CD1c-positive myeloid dendritic cell (primary cell): ENCODE results near the gene RUNX2.

Experiments
- DNase-seq: peaks from one replicate; pipeline ENCODE4 v3.0.0-alpha.2; 2016; ENCODE audit errors: extremely low spot score

RUNX2 gene

DNA sequence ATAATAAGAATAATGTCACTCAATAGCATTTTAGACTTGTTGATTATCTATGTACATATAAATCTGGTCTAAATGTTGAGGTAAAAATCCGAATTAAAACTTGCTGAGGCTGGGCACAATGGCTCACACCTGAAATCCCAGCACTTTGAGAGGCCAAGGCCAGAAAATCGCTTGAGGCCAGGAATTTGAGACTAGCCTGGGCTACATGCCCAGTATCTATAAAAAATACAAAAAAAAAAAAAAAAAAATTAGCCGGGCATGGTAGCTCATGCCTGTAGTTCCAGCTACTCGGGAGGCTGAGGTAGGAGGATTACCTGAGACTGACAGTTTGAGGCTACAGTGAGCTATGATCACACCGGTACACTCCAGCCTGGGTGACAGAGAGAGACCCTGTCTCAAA lies 83.8 kb downstream of the RUNX2 start:
- no peak for DNase-seq

DNA sequence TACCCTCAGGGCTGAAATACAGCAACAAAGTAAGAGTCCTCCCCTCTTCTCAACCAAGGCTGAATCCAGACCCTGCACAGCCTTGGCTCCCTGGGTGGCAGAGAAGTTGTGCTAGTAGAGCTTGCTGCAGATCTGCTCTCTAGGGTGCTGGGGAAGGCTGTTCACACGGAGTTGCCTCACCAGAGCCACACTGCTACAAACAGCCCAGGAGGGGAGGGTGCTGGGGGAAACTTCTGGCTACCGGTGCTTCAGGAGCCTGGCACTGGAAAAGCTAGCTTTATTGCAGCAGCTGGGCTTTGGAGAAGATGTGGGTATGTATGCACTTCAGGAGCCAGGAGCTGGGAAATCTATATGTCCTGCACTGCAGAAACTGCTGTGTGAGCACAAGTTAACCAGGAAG lies 87.2 kb downstream of the RUNX2 start:
- DNase-seq: no peak

DNA sequence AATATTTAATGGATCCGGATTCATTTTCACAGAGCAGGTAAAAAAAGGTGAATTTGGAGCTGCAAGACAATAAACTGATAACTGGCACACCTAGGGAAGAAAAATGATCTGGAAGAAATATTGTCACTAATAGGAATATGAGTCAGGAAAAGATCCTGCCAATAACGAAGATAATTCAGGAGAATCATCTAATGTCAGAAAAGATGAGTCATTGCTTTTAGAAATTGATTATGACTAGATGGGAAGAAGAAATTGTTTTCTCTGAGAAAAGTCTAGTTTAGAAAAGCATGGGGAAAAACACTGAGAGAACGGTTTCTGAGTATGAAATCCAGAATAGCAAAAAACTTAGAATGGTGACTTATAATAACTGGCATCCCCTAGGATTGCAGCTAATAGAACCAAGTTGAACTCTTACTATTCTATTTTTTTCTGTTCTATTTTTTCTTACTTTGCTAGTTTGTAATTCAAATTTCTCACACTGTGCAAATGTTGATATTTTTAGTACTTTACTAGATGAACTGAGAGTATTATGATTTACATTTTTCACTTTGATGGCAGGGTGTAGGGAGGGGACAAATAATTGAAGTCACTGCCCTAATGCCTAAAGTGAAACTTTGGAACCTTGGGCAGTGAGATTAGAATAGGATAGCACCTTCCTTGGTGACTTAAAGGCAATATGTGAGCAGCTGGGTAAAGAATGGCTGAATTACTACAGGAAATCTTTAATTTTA lies 87.8 kb downstream of the RUNX2 start:
- no peak for DNase-seq

DNA sequence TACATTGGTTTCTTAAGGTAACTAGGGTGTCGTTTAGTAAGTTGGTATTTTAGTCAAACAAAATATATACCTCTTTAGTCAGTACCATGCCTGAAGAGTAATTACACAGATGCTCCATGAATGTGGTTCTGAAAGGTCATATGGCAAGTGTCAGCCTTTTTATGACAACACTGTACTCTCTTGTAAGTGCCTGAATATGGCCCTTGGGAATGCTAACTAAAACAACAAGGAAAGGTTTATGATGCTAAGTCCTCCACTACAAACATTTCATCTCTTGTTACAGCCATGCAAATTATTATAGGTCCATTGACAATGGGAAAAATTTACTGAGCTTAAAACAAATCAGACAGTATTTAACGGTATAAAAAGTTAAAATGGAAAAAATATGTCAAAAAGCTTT lies 88.6 kb downstream of the RUNX2 start:
- no peak for DNase-seq

DNA sequence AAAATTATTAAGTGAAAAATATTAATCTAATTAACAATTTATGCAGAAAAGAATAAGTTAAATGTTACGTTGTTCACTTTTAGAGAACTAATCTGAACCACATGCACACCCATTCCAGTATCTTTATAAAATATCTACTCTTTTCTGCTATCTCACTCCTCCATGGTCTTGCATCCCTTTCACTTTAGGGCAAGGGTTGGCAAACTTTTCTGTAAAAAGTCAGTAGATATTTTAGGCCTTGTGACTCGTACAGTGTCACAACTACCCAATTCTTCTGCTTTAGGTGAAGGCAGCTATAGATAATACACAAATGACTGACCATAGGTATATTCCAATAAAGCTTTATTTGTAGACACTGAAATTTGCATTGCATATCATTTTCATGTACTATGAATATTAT lies 89.3 kb downstream of the RUNX2 start:
- DNase-seq: no peak

DNA sequence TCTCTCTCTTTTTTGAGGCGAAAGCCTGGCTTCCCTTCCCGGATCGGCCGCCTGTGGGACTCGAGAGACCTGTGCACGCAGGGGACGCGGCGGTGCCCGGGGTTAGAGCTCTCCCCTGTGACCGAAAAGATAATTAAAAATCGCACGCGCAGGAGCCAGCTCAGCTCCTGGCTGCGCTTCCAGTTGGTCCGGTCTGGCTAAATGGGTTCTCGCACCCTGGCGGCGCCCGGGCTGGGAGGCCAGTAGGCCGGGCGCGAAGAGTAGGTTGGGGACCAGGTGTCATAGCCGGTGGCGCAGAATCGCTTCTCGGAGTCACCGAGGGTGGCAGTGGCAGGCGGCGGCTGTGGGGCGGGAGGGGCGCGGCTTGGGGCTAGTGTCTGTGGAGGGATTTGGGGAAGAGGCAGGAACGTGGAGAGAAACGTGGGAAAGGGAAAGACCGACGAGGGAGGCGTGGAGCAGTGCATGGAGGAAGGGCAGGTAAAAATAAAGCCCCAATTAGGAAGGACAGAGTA lies 91.5 kb downstream of the RUNX2 start:
- DNase-seq: peak; percentile 56

DNA sequence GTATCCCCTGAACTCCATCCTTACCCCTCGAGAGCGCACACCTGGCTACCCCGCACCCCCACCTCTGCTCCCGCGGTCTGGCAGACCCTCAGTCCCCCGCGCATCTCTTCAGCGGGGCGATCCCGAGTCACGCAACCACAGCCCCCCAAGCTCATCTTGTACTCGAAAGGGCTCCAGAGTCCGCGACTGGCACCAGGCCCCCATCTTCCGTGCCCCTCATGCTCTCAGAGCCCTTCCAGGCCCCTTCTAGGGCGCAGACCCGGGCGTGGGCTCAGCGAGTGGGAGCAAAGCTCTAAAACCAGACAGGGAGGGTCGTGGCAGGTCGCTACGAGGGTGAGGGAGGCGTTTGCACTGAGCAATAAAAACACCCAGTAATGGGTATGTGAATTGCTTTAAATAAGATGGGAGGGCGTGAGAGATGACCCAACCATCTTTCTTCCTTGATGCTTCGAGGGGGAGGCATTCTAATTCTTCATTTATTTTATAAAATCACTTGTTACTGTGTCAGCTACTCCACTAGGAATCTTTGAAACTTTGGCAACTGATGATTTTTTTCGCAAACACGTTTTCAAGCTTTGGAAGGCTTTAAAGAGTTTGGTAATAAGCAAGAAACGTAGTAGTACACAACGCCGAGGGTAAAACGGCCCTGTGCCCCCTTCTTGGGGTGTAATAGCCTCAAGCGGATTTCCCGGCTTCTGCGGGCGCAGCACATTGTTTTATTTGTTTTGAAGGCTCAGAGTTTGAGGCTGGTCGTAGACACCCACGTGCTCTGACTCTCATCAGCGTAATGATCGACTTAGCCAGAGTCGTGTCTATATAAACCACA lies 92.2 kb downstream of the RUNX2 start:
- DNase-seq: peak; percentile 50

DNA sequence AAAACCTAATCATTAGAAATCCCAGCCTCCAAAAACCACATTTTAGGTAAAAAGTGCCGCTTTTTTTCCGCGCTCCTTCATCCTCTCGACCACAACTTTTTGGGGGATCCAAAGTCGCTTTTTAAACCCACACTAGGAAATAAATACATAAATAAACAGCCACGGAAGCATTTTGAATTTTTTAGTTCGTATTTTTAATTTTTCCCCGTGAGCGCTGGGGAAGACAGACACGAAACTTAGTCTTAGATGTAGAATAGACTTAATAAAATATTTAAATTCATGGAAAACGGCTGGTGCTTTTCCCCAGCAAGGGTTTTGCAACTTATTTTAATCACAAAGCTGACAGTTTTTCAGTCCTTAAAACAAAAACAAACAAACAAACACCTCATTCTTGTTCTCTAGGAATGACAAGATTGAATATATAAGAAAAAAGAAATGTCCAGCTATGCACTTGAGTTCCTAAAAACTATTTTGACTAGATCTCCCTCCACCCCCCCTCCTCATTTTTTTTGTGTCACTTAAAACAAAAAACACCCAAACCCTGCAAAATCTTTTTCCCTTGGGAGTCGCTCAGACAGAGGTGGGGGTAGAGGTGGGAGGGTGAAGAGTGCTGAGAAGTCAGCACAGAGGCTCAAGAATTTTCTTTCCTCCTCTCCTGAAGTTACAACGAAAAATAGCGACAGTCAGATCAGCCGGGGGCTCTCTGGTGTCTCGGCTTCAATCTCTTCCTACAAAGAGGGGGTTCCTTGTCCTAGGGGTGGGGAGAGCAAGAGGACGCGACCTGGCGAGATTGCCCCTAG lies 93.0 kb downstream of the RUNX2 start:
- no peak for DNase-seq

DNA sequence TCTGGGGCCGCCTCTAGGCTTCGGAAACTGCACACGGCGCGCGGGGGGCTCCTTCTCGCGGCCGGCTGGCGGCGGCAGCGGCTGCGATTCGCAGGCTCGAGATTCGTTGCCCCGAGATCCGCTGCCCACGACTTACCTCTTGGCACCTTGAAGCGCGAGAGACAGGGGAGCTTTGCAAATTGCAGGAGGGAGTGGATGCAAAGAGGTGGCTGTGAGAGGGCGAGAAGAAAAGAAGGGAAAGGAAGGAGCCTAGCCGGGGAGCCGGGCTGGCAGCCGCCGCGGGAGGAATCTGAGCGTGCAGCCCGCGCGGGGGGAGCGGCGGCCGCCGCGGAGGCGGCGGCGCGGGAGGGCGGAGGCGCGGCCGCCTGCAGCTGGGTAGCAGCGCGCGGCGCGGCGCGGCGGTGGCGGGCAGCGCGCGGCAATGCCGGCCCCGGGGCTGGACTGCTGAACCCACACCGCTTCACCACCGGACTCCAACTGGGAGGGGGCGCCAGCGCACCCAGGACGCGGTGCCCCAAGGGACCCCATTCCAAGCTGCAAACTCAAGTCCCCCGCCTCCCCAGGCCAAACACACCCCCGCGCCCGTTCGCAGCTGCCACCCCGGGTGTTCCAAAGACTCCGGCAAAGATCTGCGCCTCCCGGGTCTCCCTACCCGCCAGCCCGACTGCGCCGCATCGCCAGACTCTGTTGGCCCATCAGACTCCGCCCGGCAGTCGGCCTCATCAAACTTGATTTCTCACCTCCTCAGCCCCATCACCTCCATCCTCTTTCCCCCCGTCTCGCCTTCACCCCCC lies 93.8 kb downstream of the RUNX2 start:
- peak; percentile 53 for DNase-seq

DNA sequence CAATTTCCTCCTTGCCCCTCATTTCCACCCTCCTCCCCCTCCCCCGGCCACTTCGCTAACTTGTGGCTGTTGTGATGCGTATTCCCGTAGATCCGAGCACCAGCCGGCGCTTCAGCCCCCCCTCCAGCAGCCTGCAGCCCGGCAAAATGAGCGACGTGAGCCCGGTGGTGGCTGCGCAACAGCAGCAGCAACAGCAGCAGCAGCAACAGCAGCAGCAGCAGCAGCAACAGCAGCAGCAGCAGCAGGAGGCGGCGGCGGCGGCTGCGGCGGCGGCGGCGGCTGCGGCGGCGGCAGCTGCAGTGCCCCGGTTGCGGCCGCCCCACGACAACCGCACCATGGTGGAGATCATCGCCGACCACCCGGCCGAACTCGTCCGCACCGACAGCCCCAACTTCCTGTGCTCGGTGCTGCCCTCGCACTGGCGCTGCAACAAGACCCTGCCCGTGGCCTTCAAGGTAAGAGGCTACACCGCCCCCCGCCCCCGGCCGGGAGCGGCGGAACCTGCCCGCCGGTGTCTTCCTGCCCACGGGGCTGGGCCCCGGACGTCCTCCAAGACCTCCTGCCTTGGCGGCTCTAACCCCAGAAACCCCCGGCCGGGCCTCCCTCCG lies 94.5 kb downstream of the RUNX2 start:
- peak; percentile 55 for DNase-seq

DNA sequence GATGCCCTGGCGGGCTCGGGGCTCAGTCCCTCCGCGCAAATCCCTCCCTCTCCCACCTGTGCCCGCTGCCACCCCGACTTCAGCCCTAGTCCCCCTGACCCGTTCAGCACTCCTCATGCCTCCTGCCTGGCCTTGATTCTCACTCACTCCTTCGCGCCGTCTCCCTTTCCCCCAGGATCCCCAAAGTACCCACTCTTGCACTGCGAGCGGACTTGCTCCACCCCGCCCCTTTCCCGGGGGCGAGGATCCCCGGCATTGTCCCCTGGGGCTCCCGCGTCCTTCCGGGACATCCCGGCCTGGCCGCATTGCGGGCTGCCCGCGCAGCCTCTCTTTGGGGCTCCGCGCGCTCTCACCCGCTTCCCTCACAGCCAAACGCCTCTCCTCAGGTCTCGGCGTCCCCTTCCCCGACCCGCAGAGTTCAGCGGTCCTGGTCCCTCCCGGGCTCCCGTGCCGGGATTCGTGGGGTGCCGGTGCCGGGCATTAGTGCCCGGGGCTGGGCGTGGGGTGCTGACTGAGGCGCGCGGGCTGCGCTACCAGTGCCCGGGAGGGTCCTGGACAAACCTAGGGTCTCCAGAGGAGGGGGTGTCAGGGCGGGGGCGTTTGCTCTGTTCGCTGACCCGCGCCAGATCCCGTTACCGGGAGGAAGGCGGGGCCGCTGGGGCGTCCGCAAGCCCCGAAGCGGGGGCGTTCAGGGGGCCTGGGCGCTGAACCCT lies 95.1 kb downstream of the RUNX2 start:
- DNase-seq: peak; percentile 60

DNA sequence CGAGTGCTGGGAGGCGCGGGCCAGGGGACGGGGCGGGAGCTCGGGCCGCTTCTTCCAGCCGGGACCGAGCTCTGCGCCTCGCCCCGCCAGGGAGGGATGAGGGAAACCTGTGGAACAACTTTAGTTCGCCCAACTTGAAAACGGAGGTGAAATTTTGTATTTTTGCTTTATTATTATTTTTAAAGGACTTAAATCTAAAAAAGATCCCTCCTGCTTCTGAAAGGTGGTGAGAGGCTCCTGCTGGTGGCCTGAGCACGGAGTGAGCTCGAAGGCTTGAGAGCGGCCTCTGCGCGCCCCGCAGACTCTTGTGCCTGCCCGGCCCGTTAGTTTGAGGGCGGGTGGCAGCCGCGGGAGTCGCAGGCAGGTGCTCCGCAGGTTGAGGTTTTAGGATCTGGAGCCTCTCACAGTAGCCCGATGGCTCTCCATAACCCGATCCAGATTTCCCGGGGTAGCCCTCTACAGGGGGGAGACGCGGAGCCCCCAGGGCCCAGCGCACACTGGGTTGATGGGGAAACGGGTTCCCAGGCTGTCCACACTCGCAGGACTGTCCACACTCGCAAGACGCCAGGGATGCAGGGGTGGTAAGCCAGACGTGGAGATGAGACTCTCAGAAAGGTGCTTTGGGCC lies 95.8 kb downstream of the RUNX2 start:
- no peak for DNase-seq

DNA sequence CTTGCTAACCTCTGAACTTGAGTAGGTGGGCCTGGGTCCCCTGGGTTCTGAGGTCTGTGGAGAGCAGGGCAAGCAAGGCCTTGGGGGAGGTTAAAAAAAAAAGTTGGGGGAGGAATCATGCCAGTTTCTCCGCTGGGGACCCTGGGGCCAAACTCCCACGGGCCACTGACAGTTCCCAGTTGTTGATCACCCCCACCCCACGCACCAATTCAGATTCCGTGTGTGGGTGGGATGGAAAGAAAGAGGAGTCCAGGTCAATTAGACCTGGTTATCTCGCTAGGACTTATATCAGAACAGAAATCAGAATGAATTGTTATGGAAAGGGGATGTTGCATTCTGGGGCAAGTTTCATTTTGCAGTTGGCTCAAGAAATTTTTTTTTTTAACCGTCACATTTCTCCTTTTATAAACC lies 96.3 kb downstream of the RUNX2 start:
- DNase-seq: peak; percentile 60

DNA sequence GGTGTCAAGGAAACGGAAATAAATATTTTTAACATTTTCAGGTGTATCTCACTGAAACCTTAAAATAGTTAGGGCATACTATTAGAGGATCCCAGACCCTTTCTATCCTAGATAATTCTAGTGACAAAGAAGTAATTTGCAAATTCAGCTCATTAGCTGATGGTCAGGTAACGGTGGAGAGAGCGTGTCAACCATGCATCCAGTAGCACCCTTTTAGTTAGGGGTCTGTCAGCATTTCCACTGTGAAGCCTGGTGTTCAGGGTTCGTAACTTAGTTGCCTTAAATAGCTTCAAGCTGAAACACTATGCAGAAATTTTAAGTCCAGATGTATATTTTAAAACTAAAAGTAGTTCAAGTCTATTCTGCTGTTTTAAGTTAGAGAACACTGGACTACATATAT lies 98.1 kb downstream of the RUNX2 start:
- no peak for DNase-seq

DNA sequence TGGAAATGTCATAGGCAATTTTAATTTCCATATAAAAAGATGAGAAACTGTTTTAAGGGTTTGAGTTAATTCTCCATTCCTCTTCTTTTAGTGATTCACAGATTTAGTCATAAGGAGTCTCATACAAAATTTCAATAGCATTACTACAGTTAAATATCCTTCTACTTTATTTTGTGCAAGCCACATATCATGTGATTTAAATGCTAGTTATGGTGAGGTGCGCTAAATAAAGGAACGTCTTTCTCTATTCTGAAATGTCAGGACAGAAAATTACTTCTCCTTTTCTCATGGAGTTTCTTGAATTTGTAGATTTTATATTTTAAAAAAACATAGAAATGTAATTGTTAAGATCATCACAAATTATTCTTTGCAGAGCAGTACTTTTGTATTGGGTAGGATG lies 99.6 kb downstream of the RUNX2 start:
- DNase-seq: peak; percentile 66

DNA sequence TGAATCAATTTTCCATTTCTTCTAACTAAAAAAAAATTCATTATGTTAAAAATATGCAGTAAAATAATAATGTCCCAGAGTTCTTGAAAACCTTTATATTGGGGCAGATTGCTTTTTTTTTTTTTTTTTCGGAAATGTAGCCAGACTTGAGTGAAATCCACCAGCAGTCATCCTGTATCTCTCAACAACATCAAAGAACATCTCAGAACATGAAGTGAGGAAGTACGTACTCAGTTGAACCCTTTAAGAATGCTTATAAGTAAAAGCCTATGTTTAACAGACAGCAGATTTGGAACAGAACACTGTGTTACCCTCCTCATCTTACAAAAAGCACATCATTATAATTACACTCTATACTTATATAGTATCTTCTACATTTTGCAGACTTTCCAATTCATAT lies 100.6 kb downstream of the RUNX2 start:
- DNase-seq: no peak

DNA sequence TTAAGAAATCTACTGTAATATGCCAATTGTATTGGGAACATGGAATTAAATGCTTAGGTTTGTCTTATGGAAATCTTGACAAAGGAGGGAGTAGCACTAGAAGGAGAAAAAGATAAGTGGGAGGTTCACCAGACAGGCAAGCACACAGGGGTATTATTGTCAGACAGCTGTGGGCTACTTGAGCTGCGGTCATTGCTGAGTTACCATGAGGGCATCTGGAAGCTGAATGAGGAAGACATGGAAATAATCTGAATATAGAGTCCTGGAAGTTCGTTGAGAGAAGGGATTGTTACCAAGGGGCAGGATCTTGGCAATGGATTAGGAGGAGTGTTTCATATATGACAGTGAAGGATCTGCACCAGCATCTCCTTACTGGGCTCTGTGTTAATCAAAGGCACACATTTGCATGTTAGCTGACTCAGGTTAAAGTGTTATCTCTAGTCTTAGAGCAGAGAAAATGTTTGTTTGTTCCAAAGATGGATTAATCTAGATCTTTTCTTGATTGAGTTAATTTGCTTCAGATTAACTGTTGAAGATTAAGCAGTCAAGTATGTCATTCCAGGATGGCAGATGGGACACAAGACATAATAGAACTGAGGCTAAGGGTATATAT lies 102.6 kb downstream of the RUNX2 start:
- no peak for DNase-seq

DNA sequence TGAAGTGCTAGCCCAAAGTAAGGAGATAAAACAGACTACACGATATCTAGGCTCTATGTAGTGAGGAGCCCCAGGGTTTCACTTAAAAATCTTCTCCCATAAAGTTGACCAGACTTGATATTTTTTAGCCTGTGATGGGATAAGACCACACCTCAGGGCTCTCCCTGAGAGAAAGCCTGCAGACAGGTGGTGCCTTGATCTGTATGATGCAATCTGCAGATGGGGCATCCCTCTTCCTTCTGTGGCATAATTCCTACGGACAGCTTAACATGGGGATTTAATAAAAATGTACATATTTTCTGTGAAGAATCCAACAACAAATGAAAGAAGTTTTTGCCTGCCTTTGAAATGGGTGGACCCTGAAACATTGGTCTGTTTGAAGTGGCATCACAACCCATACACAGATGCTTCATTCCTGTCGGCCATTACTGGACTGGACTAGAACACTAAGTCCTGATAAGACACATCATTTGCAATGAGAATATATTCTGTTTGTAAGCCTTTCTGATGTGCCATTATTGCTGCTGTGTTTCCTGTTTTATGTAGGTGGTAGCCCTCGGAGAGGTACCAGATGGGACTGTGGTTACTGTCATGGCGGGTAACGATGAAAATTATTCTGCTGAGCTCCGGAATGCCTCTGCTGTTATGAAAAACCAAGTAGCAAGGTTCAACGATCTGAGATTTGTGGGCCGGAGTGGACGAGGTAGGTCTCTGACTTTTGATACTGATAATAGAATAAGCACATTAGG lies 103.4 kb downstream of the RUNX2 start:
- no peak for DNase-seq

DNA sequence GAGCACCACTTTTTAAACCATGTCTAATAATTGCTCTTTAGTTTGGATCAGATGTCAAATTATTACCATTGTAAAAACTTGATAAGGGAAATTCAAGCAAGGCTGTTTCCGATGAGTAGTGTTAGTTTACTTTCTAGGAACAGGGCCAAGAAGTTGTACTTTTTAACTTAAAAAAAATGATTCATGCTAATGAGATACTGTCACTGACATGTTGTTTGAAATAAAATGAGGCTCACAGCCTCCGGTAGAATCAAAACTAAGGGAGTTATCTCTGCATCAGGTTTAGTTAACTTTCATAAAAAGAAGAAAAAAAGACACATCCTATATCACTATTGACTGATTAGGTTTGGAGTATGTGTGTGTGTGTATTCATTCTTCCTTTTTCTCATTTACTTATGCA lies 104.8 kb downstream of the RUNX2 start:
- no peak for DNase-seq
